Vagina (tissue), 2 donors: Measurements from ENCODE around the gene WDR1.

Experiments used
- CTCF ChIP-seq, 3 experiments: fragments of 450-650 bp in 2 of 3; fragments of 200-600 bp in 1 of 3; sonication (generic) in 1 of 3; IDR thresholded peaks; one replicate each; pipeline ENCODE4 v1.5.1; 2017 to 2019; ENCODE audit warnings: antibody characterized with exemption in 3 of 3, mild to moderate bottlenecking in 2 of 3, moderate library complexity in 2 of 3
- POLR2A ChIP-seq, 2 donors: fragments of 450-650 bp; IDR thresholded peaks; one replicate each; pipeline ENCODE4 v1.6.1; 2017; ENCODE audit warnings: antibody characterized with exemption in 2 of 2, mild to moderate bottlenecking in 2 of 2, moderate library complexity in 2 of 2

- no peak for TF ChIP-seq CTCF (IDR thresholded peaks at IDR 0.05)
- no peak for TF ChIP-seq POLR2A (IDR thresholded peaks at IDR 0.05)
Measured at GRCh38 chr4:10075953-10076391, 40.6 kb downstream of the WDR1 start.
